ENCODE results near the gene PPEF1. TPM values are rescaled to one million over a fixed set of nuclear protein-coding genes. Genes with fewer than 3 reads are reported as not detected.

PPEF1 gene
- polyA plus RNA-seq, 1 donor from 2014 or later: 1.5 TPM

GRCh38 chrX:18701621-18702361 is 5.7 kb upstream of the PPEF1 start:
- Histone ChIP-seq H3K79me2 (replicated peaks; ENCODE audit: insufficient read depth, low read length) (no peaks in the 10 kb centered on the region), H3K9me3 (ENCODE audit: low read length) (no peaks in the 10 kb centered on the region), H3F3A (ENCODE audit: insufficient read depth, low read length, poor library complexity, severe bottlenecking) (no peaks in the 10 kb centered on the region), H3K27ac (ENCODE audit: low read length) (no peak overlapping the region), H3K9me2 (ENCODE audit: insufficient read depth, low read length) (no peaks in the 10 kb centered on the region), H3K9ac (ENCODE audit: low read length) (no peak overlapping the region), H3K36me3 (ENCODE audit: insufficient read depth, low read length) (no peaks in the 10 kb centered on the region), H3K4me2 (ENCODE audit: low read length) (no peak overlapping the region), H4K20me1 (ENCODE audit: insufficient read depth) (no peaks in the 10 kb centered on the region), H2AFZ (ENCODE audit: low read depth, low read length) (no peak overlapping the region), H3K27me3 (ENCODE audit: insufficient read depth, low read depth, low read length) (no peaks in the 10 kb centered on the region), H3K4me3 (ENCODE audit: low read length) (no peak overlapping the region)
- TF ChIP-seq CTCF (IDR thresholded peaks at IDR 0.05; ENCODE audit: poor library complexity, severe bottlenecking): no peak
- TF ChIP-seq SMC3 (conservative IDR thresholded peaks at IDR 0.05; ENCODE audit: poor library complexity): no peak
- TF ChIP-seq EZH2 (IDR thresholded peaks at IDR 0.05; ENCODE audit: borderline replicate concordance, insufficient read depth, low read length, poor library complexity, severe bottlenecking): no peak
- no peak for TF ChIP-seq POLR2AphosphoS5 (IDR thresholded peaks at IDR 0.05)
- no peak for TF ChIP-seq MXI1 (conservative IDR thresholded peaks at IDR 0.05; ENCODE audit: poor library complexity, severe bottlenecking)
- TF ChIP-seq RAD21 (conservative IDR thresholded peaks at IDR 0.05): no peak

- Histone ChIP-seq H3K79me2 (replicated peaks; ENCODE audit: insufficient read depth, low read length) (no peaks in the 10 kb centered on the region), H3K36me3 (ENCODE audit: insufficient read depth, low read length) (no peaks in the 10 kb centered on the region), H3K27ac (ENCODE audit: low read length) (no peak overlapping the region), H3K27me3 (ENCODE audit: insufficient read depth, low read depth, low read length) (no peaks in the 10 kb centered on the region), H3K4me3 (ENCODE audit: low read length) (no peak overlapping the region), H2AFZ (ENCODE audit: low read depth, low read length) (no peak overlapping the region), H4K20me1 (ENCODE audit: insufficient read depth) (no peaks in the 10 kb centered on the region), H3K9me3 (ENCODE audit: low read length) (no peaks in the 10 kb centered on the region), H3K9ac (ENCODE audit: low read length) (no peak overlapping the region), H3K4me2 (ENCODE audit: low read length) (no peak overlapping the region), H3K9me2 (ENCODE audit: insufficient read depth, low read length) (no peaks in the 10 kb centered on the region), H3F3A (ENCODE audit: insufficient read depth, low read length, poor library complexity, severe bottlenecking) (no peaks in the 10 kb centered on the region)
- TF ChIP-seq MXI1 (conservative IDR thresholded peaks at IDR 0.05; ENCODE audit: poor library complexity, severe bottlenecking) (no peak), SMC3 (conservative IDR thresholded peaks at IDR 0.05; ENCODE audit: poor library complexity) (no peak), EZH2 (IDR thresholded peaks at IDR 0.05; ENCODE audit: borderline replicate concordance, insufficient read depth, low read length, poor library complexity, severe bottlenecking) (no peak), EP300 (conservative IDR thresholded peaks at IDR 0.05; ENCODE audit: poor library complexity, severe bottlenecking) (no peak), REST (IDR thresholded peaks at IDR 0.05; ENCODE audit: borderline replicate concordance) (no peak)
These were observed 4.9 kb upstream of the PPEF1 start for GRCh38 chrX:18702362-18703195.
